22Rv1 (cell line): ENCODE results near the gene BOD1L1.

Experiments used
- ZFX ChIP-seq: fragments of 450-650 bp; IDR thresholded peaks from 2 replicates; pipeline ENCODE4 v1.6.1; 2017; ENCODE audit warnings: antibody characterized with exemption, borderline replicate concordance
- TF ChIP-seq, protein P1 (sequence below): fragments of 450-650 bp; IDR thresholded peaks from 2 replicates; pipeline ENCODE4 v1.5.1; 2017; ENCODE audit warnings: mild to moderate bottlenecking

DNA sequence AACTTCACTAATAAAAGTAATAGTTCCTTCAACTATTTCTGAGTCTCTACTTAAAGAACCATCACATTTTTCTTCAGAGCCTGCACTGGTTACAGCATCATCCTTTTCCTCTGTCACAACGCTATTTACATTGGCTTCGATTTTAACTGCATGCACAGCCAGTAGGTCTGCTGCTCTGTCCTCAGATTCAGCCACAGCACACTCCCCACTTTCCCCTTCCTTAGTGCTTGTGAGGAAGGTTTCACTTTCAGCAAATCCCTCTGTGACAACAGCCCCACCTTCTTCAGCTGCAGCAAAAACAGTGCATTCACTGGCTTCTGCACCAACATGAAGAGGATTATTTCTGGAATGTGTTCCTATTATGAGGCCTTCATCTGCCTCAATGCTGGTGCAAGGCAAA, 25.7 kb downstream of the BOD1L1 start:
- TF ChIP-seq, protein P1, sequence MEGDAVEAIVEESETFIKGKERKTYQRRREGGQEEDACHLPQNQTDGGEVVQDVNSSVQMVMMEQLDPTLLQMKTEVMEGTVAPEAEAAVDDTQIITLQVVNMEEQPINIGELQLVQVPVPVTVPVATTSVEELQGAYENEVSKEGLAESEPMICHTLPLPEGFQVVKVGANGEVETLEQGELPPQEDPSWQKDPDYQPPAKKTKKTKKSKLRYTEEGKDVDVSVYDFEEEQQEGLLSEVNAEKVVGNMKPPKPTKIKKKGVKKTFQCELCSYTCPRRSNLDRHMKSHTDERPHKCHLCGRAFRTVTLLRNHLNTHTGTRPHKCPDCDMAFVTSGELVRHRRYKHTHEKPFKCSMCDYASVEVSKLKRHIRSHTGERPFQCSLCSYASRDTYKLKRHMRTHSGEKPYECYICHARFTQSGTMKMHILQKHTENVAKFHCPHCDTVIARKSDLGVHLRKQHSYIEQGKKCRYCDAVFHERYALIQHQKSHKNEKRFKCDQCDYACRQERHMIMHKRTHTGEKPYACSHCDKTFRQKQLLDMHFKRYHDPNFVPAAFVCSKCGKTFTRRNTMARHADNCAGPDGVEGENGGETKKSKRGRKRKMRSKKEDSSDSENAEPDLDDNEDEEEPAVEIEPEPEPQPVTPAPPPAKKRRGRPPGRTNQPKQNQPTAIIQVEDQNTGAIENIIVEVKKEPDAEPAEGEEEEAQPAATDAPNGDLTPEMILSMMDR: no peak
- no peak for TF ChIP-seq ZFX
